Activated CD8-positive, alpha-beta T cell treated with anti-CD3 and anti-CD28 coated beads for 36 hours (primary cell): ENCODE data around the gene ABHD11. TPM values are rescaled to one million over a fixed set of nuclear protein-coding genes. Genes with fewer than 3 reads are reported as not detected.
"Not testable (repeated sequence)": the region's sequence is repeated elsewhere in the genome, so short reads cannot be mapped to it uniquely, and the experiment has no call there.

Source experiments
- ATAC-seq: fragments of 200-7000 bp; cut with Tn5 transposase; one replicate; pipeline ENCODE4 v1.10.0; 2021; ENCODE audit warnings: mild to moderate bottlenecking, moderate library complexity
- CTCF ChIA-PET: fragments of 350-600 bp; sonication (Branson Sonifier 250); formaldehyde crosslinking; loops from one replicate; lab custom pipeline; 2021; ENCODE audit warnings: antibody characterized with exemption; lab: Charles Lee
- POLR2A ChIA-PET: fragments of 350-600 bp; sonication (Branson Sonifier 250); formaldehyde crosslinking; loops from one replicate; lab custom pipeline; 2021; ENCODE audit warnings: antibody characterized with exemption; lab: Charles Lee
- DNase-seq: peaks from one replicate; pipeline ENCODE4 v3.0.0-alpha.2; 2020
- H3K27ac Mint-ChIP-seq: one replicate; pipeline ENCODE4 v1.8.0; 2021; ENCODE audit warnings: mild to moderate bottlenecking, mixed read lengths
- H3K27me3 Mint-ChIP-seq: one replicate; pipeline ENCODE4 v1.8.0; 2021; ENCODE audit warnings: mixed read lengths
- H3K36me3 Mint-ChIP-seq: one replicate; pipeline ENCODE4 v1.8.0; 2021; ENCODE audit warnings: low read depth, mixed read lengths
- H3K4me1 Mint-ChIP-seq: one replicate; pipeline ENCODE4 v1.8.0; 2021; ENCODE audit warnings: low read depth, mixed read lengths
- H3K4me3 Mint-ChIP-seq: one replicate; pipeline ENCODE4 v1.8.0; 2021; ENCODE audit warnings: mild to moderate bottlenecking, moderate library complexity, mixed read lengths
- H3K9me3 Mint-ChIP-seq: one replicate; pipeline ENCODE4 v1.8.0; 2021; ENCODE audit warnings: mixed read lengths
- intact Hi-C: fragments of 100-400 bp; cut with micrococcal nuclease; formaldehyde crosslinking; loops from one replicate; pipeline ENCODE4 v1.10.0; 2022
- total RNA-seq, 2 experiments: library from RNA; stranded (reverse); gene quantifications; one replicate each; pipeline ENCODE4 v1.2.3, GENCODE V29; 2021
- TF ChIP-seq, protein P1 (sequence below): fragments of 200-600 bp; IDR thresholded peaks from one replicate; pipeline ENCODE4 v1.8.0; 2022; ENCODE audit warnings: antibody characterized with exemption, mild to moderate bottlenecking

Gene ABHD11
- total RNA-seq, 2 experiments from 2014 or later: 19.0 to 21.5 TPM

DNA sequence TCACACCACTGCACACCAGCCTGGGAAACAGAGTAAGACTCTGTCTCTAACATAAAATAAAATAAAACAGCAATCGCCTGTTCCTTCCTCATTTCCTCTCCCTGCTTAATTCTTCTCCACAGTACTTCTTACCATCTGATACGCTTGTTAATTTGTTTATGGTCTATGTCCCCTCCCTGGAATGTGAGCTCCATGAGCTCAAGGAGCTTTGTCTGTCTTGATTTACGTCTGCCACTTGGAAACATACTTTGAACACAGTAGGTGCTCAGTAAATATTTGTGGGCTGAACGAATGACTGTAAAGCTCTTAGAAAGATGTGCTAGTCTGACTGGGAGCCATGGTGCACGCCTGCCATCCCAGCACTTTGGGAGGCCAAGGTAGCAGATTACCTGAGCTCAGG, 10.1 kb downstream of the ABHD11 start:
- H3K4me1 Mint-ChIP-seq: no peaks in the 10 kb centered on the region
- TF ChIP-seq, protein P1, sequence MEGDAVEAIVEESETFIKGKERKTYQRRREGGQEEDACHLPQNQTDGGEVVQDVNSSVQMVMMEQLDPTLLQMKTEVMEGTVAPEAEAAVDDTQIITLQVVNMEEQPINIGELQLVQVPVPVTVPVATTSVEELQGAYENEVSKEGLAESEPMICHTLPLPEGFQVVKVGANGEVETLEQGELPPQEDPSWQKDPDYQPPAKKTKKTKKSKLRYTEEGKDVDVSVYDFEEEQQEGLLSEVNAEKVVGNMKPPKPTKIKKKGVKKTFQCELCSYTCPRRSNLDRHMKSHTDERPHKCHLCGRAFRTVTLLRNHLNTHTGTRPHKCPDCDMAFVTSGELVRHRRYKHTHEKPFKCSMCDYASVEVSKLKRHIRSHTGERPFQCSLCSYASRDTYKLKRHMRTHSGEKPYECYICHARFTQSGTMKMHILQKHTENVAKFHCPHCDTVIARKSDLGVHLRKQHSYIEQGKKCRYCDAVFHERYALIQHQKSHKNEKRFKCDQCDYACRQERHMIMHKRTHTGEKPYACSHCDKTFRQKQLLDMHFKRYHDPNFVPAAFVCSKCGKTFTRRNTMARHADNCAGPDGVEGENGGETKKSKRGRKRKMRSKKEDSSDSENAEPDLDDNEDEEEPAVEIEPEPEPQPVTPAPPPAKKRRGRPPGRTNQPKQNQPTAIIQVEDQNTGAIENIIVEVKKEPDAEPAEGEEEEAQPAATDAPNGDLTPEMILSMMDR: no peak
- H3K27me3 Mint-ChIP-seq: peaks cover 8% of the 10 kb centered on the region
- no peak overlapping the region for H3K27ac Mint-ChIP-seq
- ChIA-PET POLR2A (interaction anchor here (0.6 to 1.2 kb wide), 2 partner anchors 115 to 206 kb away, joined by 3 read pairs; partner anchors contain the start of gene BAZ1B), CTCF (interaction anchor here (0.9 to 2.2 kb wide), 3 partner anchors 9 to 121 kb away, joined by 3 to 16 read pairs (median 6); partner anchors contain the start of gene STX1A)
- intact Hi-C loops: loop anchor here (5.0 kb wide), 2 partner anchors 61 to 121 kb away; partner anchors contain the start of gene VPS37D
- H3K4me3 Mint-ChIP-seq: no peak overlapping the region
- H3K9me3 Mint-ChIP-seq: no peaks in the 10 kb centered on the region
- DNase-seq (no peak), ATAC-seq (no peak)
- H3K36me3 Mint-ChIP-seq: no peaks in the 10 kb centered on the region

DNA sequence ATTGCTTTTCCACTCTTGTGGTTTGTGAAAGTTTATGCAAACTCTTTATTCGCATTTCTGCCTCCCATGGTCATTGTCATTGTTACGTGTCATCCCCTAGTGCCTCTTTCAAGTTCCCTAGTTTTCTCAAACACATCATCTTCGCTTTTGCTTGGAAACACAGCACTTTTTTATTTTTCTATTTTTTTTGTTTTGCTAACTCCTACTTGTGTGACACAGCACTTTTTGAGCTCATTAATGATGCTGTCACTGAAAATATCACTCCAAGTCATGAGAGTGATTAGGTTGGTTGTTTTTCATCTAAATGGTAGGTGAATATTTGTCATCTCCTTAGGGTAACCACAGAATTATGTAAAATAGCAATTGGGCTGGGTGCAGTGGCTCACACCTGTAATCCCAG, 10.7 kb downstream of the ABHD11 start:
- TF ChIP-seq, protein P1: no peak
- ChIA-PET CTCF (interaction anchor here (1.3 to 2.2 kb wide), 2 partner anchors 8 to 121 kb away, joined by 6 to 16 read pairs; partner anchors contain the start of gene STX1A), POLR2A (interaction anchor here (1.2 kb wide), 1 partner anchor 206 kb away, joined by 3 read pairs; the partner anchor contains the start of gene BAZ1B)
- Mint-ChIP-seq H3K4me3 (no peak overlapping the region), H3K4me1 (no peaks in the 10 kb centered on the region), H3K27me3 (peaks cover 8% of the 10 kb centered on the region), H3K9me3 (no peaks in the 10 kb centered on the region), H3K27ac (no peak overlapping the region), H3K36me3 (no peaks in the 10 kb centered on the region)
- ATAC-seq (no peak), DNase-seq (no peak)
- intact Hi-C loops: loop anchor here (5.0 kb wide), 2 partner anchors 61 to 121 kb away; partner anchors contain the start of gene VPS37D

DNA sequence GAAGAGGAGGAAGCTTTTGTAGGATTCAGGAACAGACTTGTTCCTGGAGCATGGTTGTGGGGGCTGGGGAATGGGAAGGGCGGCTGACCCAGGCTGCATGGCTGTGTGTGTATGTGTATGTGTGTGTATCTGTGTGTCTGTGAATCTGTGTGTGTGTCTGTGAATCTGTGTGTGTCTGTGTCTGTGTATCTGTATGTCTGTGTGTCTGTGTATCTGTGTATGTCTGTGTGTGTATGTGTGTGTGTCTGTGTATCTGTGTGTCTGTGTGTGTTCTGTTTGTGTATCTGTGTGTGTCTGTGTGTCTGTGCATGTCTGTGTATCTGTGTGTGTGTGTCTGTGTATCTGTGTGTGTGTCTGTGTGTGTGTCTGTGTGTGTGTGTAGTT, 12.5 kb downstream of the ABHD11 start:
- peak; percentile 24 for ATAC-seq
- Mint-ChIP-seq H3K27me3 (peaks cover 6% of the 10 kb centered on the region), H3K36me3 (no peaks in the 10 kb centered on the region), H3K4me1 (no peaks in the 10 kb centered on the region), H3K27ac (no peak overlapping the region), H3K9me3 (no peaks in the 10 kb centered on the region), H3K4me3 (no peak overlapping the region)
- CTCF ChIA-PET: interaction anchor here (0.8 to 4.6 kb wide), 16 partner anchors 9 to 207 kb away, joined by 3 to 53 read pairs (median 4); no protein-coding TSS in a partner anchor
- POLR2A ChIA-PET: no interaction called here
- TF ChIP-seq, protein P1: peak; percentile 46
- DNase-seq: no peak
- intact Hi-C loops: loop anchor here (5.0 kb wide), 2 partner anchors 59 to 119 kb away; partner anchors contain the start of gene VPS37D

DNA sequence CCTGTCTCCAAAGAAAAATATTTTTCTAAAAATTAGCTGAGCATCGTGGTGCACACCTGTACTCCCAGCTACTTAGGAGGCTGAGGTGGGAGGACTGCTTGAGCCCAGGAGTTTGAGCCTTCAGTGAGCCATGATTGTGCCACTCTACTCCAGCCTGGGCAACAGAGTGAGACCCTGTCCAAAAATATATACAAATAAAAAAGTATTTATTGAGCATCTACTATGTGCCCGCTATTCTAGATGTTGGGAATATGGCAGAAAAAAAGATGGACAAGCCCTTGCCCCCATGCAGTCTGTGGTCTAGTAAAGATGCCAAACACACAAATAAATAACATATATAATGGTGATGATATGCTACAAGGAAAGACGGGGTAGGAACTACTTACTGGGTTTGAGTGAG, 14.8 kb downstream of the ABHD11 start:
- ChIA-PET CTCF (interaction anchor here (1.1 to 4.6 kb wide), 3 partner anchors 11 to 118 kb away, joined by 3 to 53 read pairs (median 4); no protein-coding TSS in a partner anchor), POLR2A (no interaction called here)
- Mint-ChIP-seq H3K4me1 (peaks cover 6% of the 10 kb centered on the region), H3K27me3 (peaks cover 10% of the 10 kb centered on the region), H3K4me3 (no peak overlapping the region), H3K9me3 (no peaks in the 10 kb centered on the region), H3K36me3 (no peaks in the 10 kb centered on the region), H3K27ac (no peak overlapping the region)
- TF ChIP-seq, protein P1: no peak
- ATAC-seq (no peak), DNase-seq (no peak)
- intact Hi-C loops: no loop called here

DNA sequence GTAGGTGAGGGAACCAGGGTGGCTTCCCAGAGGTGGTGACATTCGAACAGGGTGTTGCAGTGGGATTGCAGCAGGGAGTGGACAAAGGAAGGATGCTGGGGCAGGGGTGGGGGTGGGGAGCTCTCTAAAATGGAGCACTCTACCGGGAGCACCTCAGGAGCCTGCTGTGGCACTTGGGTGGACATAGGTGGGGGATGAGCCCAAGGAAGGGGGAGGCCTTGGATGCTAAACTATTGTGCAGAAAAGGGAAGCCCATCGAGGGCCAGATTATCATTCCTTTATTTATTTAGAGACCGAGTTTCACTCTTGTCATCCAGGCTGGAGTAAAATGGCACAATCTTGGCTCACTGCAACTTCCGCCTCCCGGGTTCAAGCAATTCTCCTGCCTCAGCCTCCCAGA, 15.8 kb downstream of the ABHD11 start:
- H3K4me3 Mint-ChIP-seq: no peak overlapping the region
- CTCF ChIA-PET: interaction anchor here (1.1 to 4.6 kb wide), 4 partner anchors 12 to 117 kb away, joined by 3 to 53 read pairs (median 4); no protein-coding TSS in a partner anchor
- POLR2A ChIA-PET: no interaction called here
- no peak for ATAC-seq
- no peak for DNase-seq
- H3K27ac Mint-ChIP-seq: no peak overlapping the region
- no peaks in the 10 kb centered on the region for H3K9me3 Mint-ChIP-seq
- H3K27me3 Mint-ChIP-seq: peaks cover 4% of the 10 kb centered on the region
- H3K4me1 Mint-ChIP-seq: peaks cover 14% of the 10 kb centered on the region
- no peaks in the 10 kb centered on the region for H3K36me3 Mint-ChIP-seq
- intact Hi-C loops: no loop called here
- TF ChIP-seq, protein P1: no peak

DNA sequence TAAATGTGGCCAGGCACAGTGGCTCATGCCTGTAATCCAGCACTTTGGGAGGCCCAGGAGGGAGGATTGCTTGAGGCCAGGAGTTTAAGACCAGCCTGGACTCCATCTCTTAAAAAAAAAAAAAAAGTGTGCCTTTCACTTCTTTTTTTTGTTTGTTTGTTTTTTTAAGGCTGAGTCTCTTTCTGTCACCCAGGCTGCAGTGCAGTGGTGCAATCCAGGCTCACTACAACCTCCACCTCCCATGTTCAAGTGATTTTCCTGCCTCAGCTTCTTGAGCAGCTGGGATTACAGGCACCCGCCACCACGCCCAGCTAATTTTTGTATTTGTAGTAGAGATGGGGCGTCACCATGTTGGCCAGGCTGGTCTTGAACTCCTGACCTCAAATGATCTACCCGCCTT, 16.4 kb downstream of the ABHD11 start:
- ATAC-seq, H3K36me3 Mint-ChIP-seq, H3K27ac Mint-ChIP-seq, H3K9me3 Mint-ChIP-seq, H3K27me3 Mint-ChIP-seq, DNase-seq, intact Hi-C loops, H3K4me3 Mint-ChIP-seq: not testable (repeated sequence)
- CTCF ChIA-PET: interaction anchor here (1.7 kb wide), 1 partner anchor 24 kb away, joined by 3 read pairs; no protein-coding TSS in a partner anchor
- POLR2A ChIA-PET: interaction anchor here (0.6 kb wide), 1 partner anchor 16 kb away, joined by 3 read pairs; no protein-coding TSS in a partner anchor
- peaks cover 20% of the 10 kb centered on the region for H3K4me1 Mint-ChIP-seq
